Neural crest cell (in vitro differentiated cells): Measurements from ENCODE around the gene NEK10. TPM values are rescaled to one million over a fixed set of nuclear protein-coding genes. Genes with fewer than 3 reads are reported as not detected.

ENCODE experiments used
- DNase-seq: peaks from one replicate; pipeline ENCODE4 v3.0.0; 2021; ENCODE audit warnings: low read depth, mixed read lengths, low spot score
- H3K27ac Mint-ChIP-seq: one replicate; pipeline ENCODE4 v1.8.0; 2021; ENCODE audit warnings: mild to moderate bottlenecking, mixed read lengths; ENCODE audit not compliant: unreplicated experiment
- H3K27me3 Mint-ChIP-seq: 2 replicates; pipeline ENCODE4 v1.8.0; 2021; ENCODE audit warnings: low read depth, mild to moderate bottlenecking, mixed read lengths
- H3K36me3 Mint-ChIP-seq: 2 replicates; pipeline ENCODE4 v1.8.0; 2021; ENCODE audit warnings: low read depth, mild to moderate bottlenecking, mixed read lengths
- H3K4me1 Mint-ChIP-seq: 2 replicates; pipeline ENCODE4 v1.8.0; 2021; ENCODE audit warnings: mixed read lengths
- H3K4me3 Mint-ChIP-seq: one replicate; pipeline ENCODE4 v1.8.0; 2021; ENCODE audit warnings: mild to moderate bottlenecking, mixed read lengths
- H3K9me3 Mint-ChIP-seq: 2 replicates; pipeline ENCODE4 v1.8.0; 2021; ENCODE audit warnings: mixed read lengths
- total RNA-seq: library from RNA; stranded (reverse); gene quantifications from 2 replicates; pipeline ENCODE4 v1.2.1, GENCODE V29; 2021
- TF ChIP-seq, protein P1 (sequence below): fragments of 200-600 bp; sonication (generic); conservative IDR thresholded peaks from 2 replicates; pipeline ENCODE4 v1.5.0; 2021; ENCODE audit warnings: antibody characterized with exemption, mild to moderate bottlenecking

NEK10 gene
- total RNA-seq, 1 donor from 2014 or later: 2.7 TPM

DNA sequence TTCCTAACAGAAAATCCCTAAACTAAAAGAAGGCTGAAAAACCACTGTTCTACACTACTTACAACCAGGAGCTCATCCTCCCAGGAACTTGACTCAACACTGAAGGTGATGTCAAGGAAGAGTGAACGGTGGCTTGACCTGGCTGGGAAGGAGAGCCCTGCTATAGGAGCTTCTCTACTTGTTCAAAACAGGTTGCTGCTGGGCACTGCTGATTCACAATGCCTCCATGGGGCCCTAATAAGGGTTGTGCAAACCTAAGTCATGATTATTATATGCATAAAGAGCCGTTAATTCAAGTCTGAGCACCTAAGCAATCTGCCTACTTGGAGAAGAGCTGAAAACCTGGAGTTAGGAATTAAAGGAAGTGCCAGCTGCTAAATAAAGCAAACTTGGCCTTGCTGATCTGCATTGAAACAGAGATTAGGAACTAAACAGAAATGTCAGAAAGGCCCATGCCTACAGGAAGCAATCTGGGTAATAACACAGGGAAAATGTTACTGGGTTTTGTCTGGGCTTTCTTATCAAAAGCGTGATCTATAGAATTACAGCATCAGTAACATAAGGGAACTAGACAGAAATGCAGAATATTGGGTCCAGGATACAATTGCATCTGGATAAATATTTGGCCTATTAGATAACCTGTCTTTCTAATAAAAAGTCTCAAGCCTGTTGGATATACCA is 243.2 kb downstream of the NEK10 start:
- Mint-ChIP-seq H3K36me3 (peaks cover 6% of the 10 kb centered on the region), H3K9me3 (peaks cover 3% of the 10 kb centered on the region), H3K4me3 (no peak overlapping the region), H3K4me1 (no peaks in the 10 kb centered on the region), H3K27ac (no peak overlapping the region), H3K27me3 (no peaks in the 10 kb centered on the region)
- TF ChIP-seq, protein P1, sequence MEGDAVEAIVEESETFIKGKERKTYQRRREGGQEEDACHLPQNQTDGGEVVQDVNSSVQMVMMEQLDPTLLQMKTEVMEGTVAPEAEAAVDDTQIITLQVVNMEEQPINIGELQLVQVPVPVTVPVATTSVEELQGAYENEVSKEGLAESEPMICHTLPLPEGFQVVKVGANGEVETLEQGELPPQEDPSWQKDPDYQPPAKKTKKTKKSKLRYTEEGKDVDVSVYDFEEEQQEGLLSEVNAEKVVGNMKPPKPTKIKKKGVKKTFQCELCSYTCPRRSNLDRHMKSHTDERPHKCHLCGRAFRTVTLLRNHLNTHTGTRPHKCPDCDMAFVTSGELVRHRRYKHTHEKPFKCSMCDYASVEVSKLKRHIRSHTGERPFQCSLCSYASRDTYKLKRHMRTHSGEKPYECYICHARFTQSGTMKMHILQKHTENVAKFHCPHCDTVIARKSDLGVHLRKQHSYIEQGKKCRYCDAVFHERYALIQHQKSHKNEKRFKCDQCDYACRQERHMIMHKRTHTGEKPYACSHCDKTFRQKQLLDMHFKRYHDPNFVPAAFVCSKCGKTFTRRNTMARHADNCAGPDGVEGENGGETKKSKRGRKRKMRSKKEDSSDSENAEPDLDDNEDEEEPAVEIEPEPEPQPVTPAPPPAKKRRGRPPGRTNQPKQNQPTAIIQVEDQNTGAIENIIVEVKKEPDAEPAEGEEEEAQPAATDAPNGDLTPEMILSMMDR: no peak
- DNase-seq: no peak

GRCh38 chr3:27119639-27120038 is 249.5 kb downstream of the NEK10 start:
- no peak for DNase-seq
- H3K27ac Mint-ChIP-seq: no peak overlapping the region
- no peaks in the 10 kb centered on the region for H3K4me1 Mint-ChIP-seq
- H3K9me3 Mint-ChIP-seq: peaks cover 5% of the 10 kb centered on the region
- TF ChIP-seq, protein P1: no peak
- no peaks in the 10 kb centered on the region for H3K27me3 Mint-ChIP-seq
- H3K4me3 Mint-ChIP-seq: no peak overlapping the region
- peaks cover 6% of the 10 kb centered on the region for H3K36me3 Mint-ChIP-seq

DNA sequence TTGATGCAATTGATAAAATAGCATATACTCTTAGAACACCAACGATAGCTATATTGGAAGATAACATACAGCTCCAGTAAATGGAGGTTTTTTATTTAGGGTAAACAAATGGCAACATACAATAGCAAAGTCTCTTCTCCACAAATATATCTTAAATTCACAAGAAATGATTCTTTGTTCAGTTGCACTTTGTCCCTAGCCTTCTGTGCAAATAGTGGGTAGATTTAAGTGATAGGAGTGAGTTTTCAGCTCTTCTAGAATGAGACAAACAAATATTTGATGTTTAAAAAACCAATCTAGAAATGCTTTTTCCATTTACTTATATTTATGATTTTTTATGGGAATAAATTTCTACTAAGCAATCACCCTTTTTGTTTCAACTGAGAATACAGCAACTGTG is 253.8 kb downstream of the NEK10 start:
- no peak overlapping the region for H3K27ac Mint-ChIP-seq
- peaks cover 2% of the 10 kb centered on the region for H3K9me3 Mint-ChIP-seq
- H3K27me3 Mint-ChIP-seq: no peaks in the 10 kb centered on the region
- H3K4me3 Mint-ChIP-seq: no peak overlapping the region
- TF ChIP-seq, protein P1: no peak
- no peaks in the 10 kb centered on the region for H3K36me3 Mint-ChIP-seq
- DNase-seq: no peak
- H3K4me1 Mint-ChIP-seq: no peaks in the 10 kb centered on the region

GRCh38 chr3:27114684-27115083 is 254.5 kb downstream of the NEK10 start:
- H3K4me3 Mint-ChIP-seq: no peak overlapping the region
- H3K36me3 Mint-ChIP-seq: no peaks in the 10 kb centered on the region
- no peak for DNase-seq
- no peaks in the 10 kb centered on the region for H3K4me1 Mint-ChIP-seq
- H3K27me3 Mint-ChIP-seq: no peaks in the 10 kb centered on the region
- TF ChIP-seq, protein P1: no peak
- peaks cover 2% of the 10 kb centered on the region for H3K9me3 Mint-ChIP-seq
- H3K27ac Mint-ChIP-seq: no peak overlapping the region

- no peak overlapping the region for H3K27ac Mint-ChIP-seq
- peaks cover 2% of the 10 kb centered on the region for H3K9me3 Mint-ChIP-seq
- no peak for DNase-seq
- H3K4me1 Mint-ChIP-seq: no peaks in the 10 kb centered on the region
- TF ChIP-seq, protein P1: no peak
- no peak overlapping the region for H3K4me3 Mint-ChIP-seq
- H3K27me3 Mint-ChIP-seq: no peaks in the 10 kb centered on the region
- no peaks in the 10 kb centered on the region for H3K36me3 Mint-ChIP-seq
These were observed 255.1 kb downstream of the NEK10 start for GRCh38 chr3:27114129-27114528.
